GM12878 (cell line): Measurements from ENCODE around the gene NAP1L5. TPM values are rescaled to one million over a fixed set of nuclear protein-coding genes. Genes with fewer than 3 reads are reported as not detected.

Experiments used
- ATAC-seq: fragments of 200-7000 bp; cut with Tn5 transposase; 3 replicates; pipeline ENCODE4 v1.9.1; 2020; ENCODE audit warnings: mild to moderate bottlenecking, moderate library complexity
- BruUV-seq: library from RNA; stranded (reverse); fragments of 400-500 nt; replicated peaks from 2 replicates; lab custom pipeline; 2021; lab: Mats Ljungman, UMichigan
- CTCF ChIA-PET: fragments of 300-600 bp; sonication (Branson Sonifier 250); formaldehyde crosslinking; extraction: SDS; loops from one replicate; lab custom pipeline; 2021; ENCODE audit warnings: inconsistent platforms; lab: Yijun Ruan, JAX
- POLR2A ChIA-PET: fragments of 350-600 bp; formaldehyde crosslinking; extraction: SDS; loops from one replicate; lab custom pipeline; 2021; ENCODE audit warnings: inconsistent platforms; lab: Charles Lee
- RAD21 ChIA-PET: fragments of 300-600 bp; sonication (Branson Sonifier 250); formaldehyde crosslinking; loops from one replicate; lab custom pipeline; 2023; ENCODE audit warnings: antibody characterized with exemption; ENCODE audit not compliant: unreplicated experiment; lab: Charles Lee
- SMC1A ChIA-PET: fragments of 300-600 bp; sonication (Branson Sonifier 250); formaldehyde crosslinking; loops from one replicate; lab custom pipeline; 2023; ENCODE audit not compliant: unreplicated experiment, uncharacterized antibody; lab: Charles Lee
- DNase-seq: peaks from one replicate; pipeline ENCODE4 v3.0.0-alpha.2; 2011; ENCODE audit warnings: low read depth, low spot score
- FAIRE-seq: peaks from 3 replicates; lab custom pipeline; 2011; peaks lifted over from hg19 to GRCh38; lab: Jason Lieb, UNC
- H2AFZ ChIP-seq: 2 replicates; pipeline ENCODE4 v1.6.0; 2011; ENCODE audit warnings: low read depth, low read length, control low read depth; ENCODE audit not compliant: control insufficient read depth
- H3K27ac ChIP-seq: 2 replicates; pipeline ENCODE4 v1.5.1; 2011; ENCODE audit warnings: control low read depth; ENCODE audit not compliant: control insufficient read depth, insufficient read depth
- H3K27me3 ChIP-seq, 2 experiments: replicated peaks in 1 of 2; 2 replicates each; pipeline versions ENCODE4 v1.6.0 to v1.6.1; 2011; ENCODE audit warnings: low read length in 1 of 2; ENCODE audit not compliant: control insufficient read depth in 2 of 2, insufficient read depth in 2 of 2
- H3K36me3 ChIP-seq, 2 experiments: 2 replicates each; pipeline ENCODE4 v1.5.1; 2011; ENCODE audit warnings: low read length in 1 of 2; ENCODE audit not compliant: control insufficient read depth in 2 of 2, insufficient read depth in 2 of 2
- H3K4me1 ChIP-seq: 2 replicates; pipeline ENCODE4 v1.6.1; 2011; ENCODE audit warnings: mild to moderate bottlenecking, low read length, moderate library complexity, mixed read lengths; ENCODE audit not compliant: control insufficient read depth, insufficient read depth
- H3K4me2 ChIP-seq: 2 replicates; pipeline ENCODE4 v1.6.0; 2011; ENCODE audit warnings: control low read depth; ENCODE audit not compliant: control insufficient read depth, insufficient read depth
- H3K4me3 ChIP-seq: fragments of 200-600 bp; sonication (generic); 2 replicates; pipeline ENCODE4 v1.5.1; 2016
- H3K79me2 ChIP-seq: 2 replicates; pipeline ENCODE4 v1.6.0; 2011; ENCODE audit warnings: low read length; ENCODE audit not compliant: control insufficient read depth, insufficient read depth
- H3K9ac ChIP-seq: 2 replicates; pipeline ENCODE4 v1.8.0; 2011; ENCODE audit warnings: low read length, control low read depth, mixed read lengths; ENCODE audit not compliant: control insufficient read depth, insufficient read depth
- H3K9me3 ChIP-seq: replicated peaks from 3 replicates; pipeline ENCODE4 v1.5.1; 2011; ENCODE audit warnings: mild to moderate bottlenecking, low read length; ENCODE audit not compliant: control insufficient read depth, insufficient read depth
- H4K20me1 ChIP-seq: 2 replicates; pipeline ENCODE4 v1.6.0; 2011; ENCODE audit not compliant: control insufficient read depth, insufficient read depth
- BRCA1 ChIP-seq: IDR thresholded peaks from 2 replicates; pipeline ENCODE4 v1.6.1; 2011; ENCODE audit warnings: low read depth, low read length, improper control_type of control experiment
- ETV6 ChIP-seq, 2 experiments: fragments of 450-650 bp in 1 of 2; IDR thresholded peaks in 1 of 2; conservative IDR thresholded peaks in 1 of 2; 2 replicates each; pipeline ENCODE4 v1.6.1; 2014; ENCODE audit warnings: antibody characterized with exemption in 1 of 2, borderline replicate concordance in 1 of 2, low read depth in 1 of 2, mild to moderate bottlenecking in 1 of 2, moderate library complexity in 1 of 2
- GATAD2B ChIP-seq: fragments of 450-650 bp; conservative IDR thresholded peaks from 2 replicates; pipeline ENCODE4 v1.6.1; 2017; ENCODE audit warnings: low read depth, mild to moderate bottlenecking, moderate library complexity
- HCFC1 ChIP-seq: fragments of 150-350 bp; IDR thresholded peaks from 2 replicates; pipeline ENCODE4 v1.6.1; 2014; ENCODE audit warnings: low read length
- HDAC2 ChIP-seq: fragments of 200-600 bp; sonication (generic); IDR thresholded peaks from 2 replicates; pipeline ENCODE4 v1.6.1; 2017
- IKZF1 ChIP-seq: fragments of 450-650 bp; conservative IDR thresholded peaks from 2 replicates; pipeline ENCODE4 v1.6.1; 2017; ENCODE audit warnings: antibody characterized with exemption, mild to moderate bottlenecking
- KAT2A ChIP-seq: conservative IDR thresholded peaks from 2 replicates; pipeline ENCODE4 v1.6.1; 2011; ENCODE audit warnings: low read depth, low read length; ENCODE audit not compliant: control insufficient read depth
- MEF2B ChIP-seq: fragments of 450-650 bp; IDR thresholded peaks from 2 replicates; pipeline ENCODE4 v1.6.1; 2018; ENCODE audit warnings: mild to moderate bottlenecking, moderate library complexity; ENCODE audit not compliant: partially characterized antibody, poor library complexity, severe bottlenecking
- PAX8 ChIP-seq: fragments of 450-650 bp; IDR thresholded peaks from 2 replicates; pipeline ENCODE4 v1.6.1; 2017; ENCODE audit warnings: mild to moderate bottlenecking, moderate library complexity
- PKNOX1 ChIP-seq: fragments of 450-650 bp; IDR thresholded peaks from 2 replicates; pipeline ENCODE4 v1.6.1; 2016; ENCODE audit warnings: mild to moderate bottlenecking
- RAD51 ChIP-seq: fragments of 450-650 bp; IDR thresholded peaks from 2 replicates; pipeline ENCODE4 v1.6.1; 2016; ENCODE audit warnings: moderate library complexity, mild to moderate bottlenecking, inconsistent platforms
- SIX5 ChIP-seq: IDR thresholded peaks from 2 replicates; pipeline ENCODE4 v1.6.1; 2011; ENCODE audit warnings: mild to moderate bottlenecking, low read depth, low read length, moderate library complexity; ENCODE audit not compliant: severe bottlenecking
- STAT1 ChIP-seq: fragments of 450-650 bp; conservative IDR thresholded peaks from 2 replicates; pipeline ENCODE4 v1.6.1; 2014; ENCODE audit warnings: antibody characterized with exemption, mild to moderate bottlenecking
- ZNF207 ChIP-seq: fragments of 450-650 bp; IDR thresholded peaks from 2 replicates; pipeline ENCODE4 v1.6.1; 2014; ENCODE audit warnings: antibody characterized with exemption, mild to moderate bottlenecking, borderline replicate concordance
- WGBS: methylation state at CpG from one replicate; pipeline ENCODE4 v1.1.6; 2016; ENCODE audit warnings: low lambda C conversion rate; ENCODE audit not compliant: insufficient replicate concordance, insufficient coverage; ENCODE audit errors: missing lambda C conversion rate; 5-methylcytosine and 5-hydroxymethylcytosine counted together
- in situ Hi-C: fragments of 300-500 bp; cut with MboI; formaldehyde crosslinking; loops from 9 replicates; pipeline ENCODE4 v1.14.3; 2018; ENCODE audit warnings: mixed read lengths
- intact Hi-C: fragments of 100-400 bp; cut with micrococcal nuclease; formaldehyde crosslinking; loops from one replicate; pipeline ENCODE4 v1.14.2; 2022; ENCODE audit not compliant: unreplicated experiment
- polyA plus RNA-seq, 11 experiments: library from polyadenylated mRNA; depleted of rRNA in 4 of 11; unstranded in 6 of 11; stranded (reverse) in 5 of 11; fragments of >200 nt; fragmentation: Nextera tagmentation in 4 of 11; fragmentation: Illumina TruSeq in 1 of 11; extraction: Ambion mirVana in 4 of 11; extraction: Trizol in 1 of 11; gene quantifications; 1 replicate in 1 of 11; 2 replicates in 10 of 11; pipeline versions ENCODE4 v1.2.1 to v1.2.3, GENCODE V29; 2011 to 2016; ENCODE audit warnings: inconsistent platforms in 2 of 11, missing spikeins in 2 of 11, low read depth in 1 of 11
- total RNA-seq, 4 experiments: library from RNA; depleted of rRNA in 3 of 4; stranded (reverse); fragments of >200 nt in 3 of 4; fragmentation: Illumina TruSeq in 1 of 4; extraction: Trizol in 1 of 4; gene quantifications; 2 replicates each; pipeline versions ENCODE4 v1.2.1 to v1.2.3, GENCODE V29; 2013 to 2021

Gene NAP1L5
- total and polyA plus RNA-seq, 10 of the 15 experiments (the other 5 are each of a cell fraction or from before 2014, with no cell fraction given): 2.1 to 5.3 (median 3.7) TPM

- Histone ChIP-seq H3K79me2 (no peaks in the 10 kb centered on the region), H3K4me2 (no peak overlapping the region), H2AFZ (no peak overlapping the region), H3K36me3 (no peaks in the 10 kb centered on the region), H3K9ac (no peak overlapping the region), H3K9me3 (no peaks in the 10 kb centered on the region), H3K27me3 (no peaks in the 10 kb centered on the region), H3K27ac (no peak overlapping the region), H4K20me1 (no peaks in the 10 kb centered on the region), H3K4me1 (no peaks in the 10 kb centered on the region), H3K4me3 (no peak overlapping the region)
- in situ Hi-C loops: no loop called here
- ChIA-PET POLR2A (interaction anchor here (0.7 kb wide), 1 partner anchor 677 kb away, joined by 4 read pairs; no protein-coding TSS in a partner anchor), CTCF (no interaction called here), RAD21 (interaction anchor here (0.6 kb wide), 1 partner anchor 752 kb away, joined by 4 read pairs; no protein-coding TSS in a partner anchor), SMC1A (interaction anchor here (1.3 kb wide), 1 partner anchor 75 kb away, joined by 3 read pairs; no protein-coding TSS in a partner anchor)
- no TSS peak for BruUV-seq
- WGBS: 95% methylated on average over 1 of the region's 1 CpG
- TF ChIP-seq ZNF207 (no peak), MEF2B (no peak), GATAD2B (no peak), PKNOX1 (no peak), HDAC2 (no peak), KAT2A (no peak), BRCA1 (no peak), RAD51 (no peak), HCFC1 (no peak), ETV6 (conservative IDR thresholded peaks at IDR 0.05 in 1 of 2, IDR thresholded peaks at IDR 0.05 in 1 of 2; ENCODE audit: borderline replicate concordance in 1 of 2, low read depth in 1 of 2) (no peak), PAX8 (no peak), STAT1 (no peak), SIX5 (no peak), IKZF1 (no peak)
- intact Hi-C loops: no loop called here
- DNase-seq: no peak
- no peak for FAIRE-seq
- no peak for ATAC-seq
Measured at GRCh38 chr4:88745581-88746163, 48.0 kb upstream of the NAP1L5 start.
